HG03571 (cell line): ENCODE measurements around the gene ACAP3.

Experiments
- ATAC-seq: cut with Tn5 transposase; IDR thresholded peaks from one replicate; pipeline ENCODE4 v1.9.1; 2021; ENCODE audit not compliant: unreplicated experiment

ACAP3 gene

DNA sequence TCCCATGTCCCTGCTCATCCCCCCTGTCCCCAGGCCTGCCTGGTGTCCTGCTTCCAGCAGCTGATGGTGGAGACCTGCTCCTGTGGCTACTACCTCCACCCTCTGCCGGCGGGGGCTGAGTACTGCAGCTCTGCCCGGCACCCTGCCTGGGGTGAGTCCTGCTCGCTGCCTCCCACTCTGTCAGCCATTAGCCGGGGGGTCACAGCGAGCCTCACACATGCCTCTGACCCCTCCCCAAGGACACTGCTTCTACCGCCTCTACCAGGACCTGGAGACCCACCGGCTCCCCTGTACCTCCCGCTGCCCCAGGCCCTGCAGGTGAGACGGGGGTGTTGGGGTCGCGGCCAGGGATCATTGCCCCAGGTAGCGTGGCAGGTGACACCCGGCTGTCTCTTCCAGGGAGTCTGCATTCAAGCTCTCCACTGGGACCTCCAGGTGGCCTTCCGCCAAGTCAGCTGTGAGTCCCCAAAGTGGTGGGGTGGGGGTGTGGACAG is 17.4 kb downstream of the ACAP3 start:
- ATAC-seq = no peak

DNA sequence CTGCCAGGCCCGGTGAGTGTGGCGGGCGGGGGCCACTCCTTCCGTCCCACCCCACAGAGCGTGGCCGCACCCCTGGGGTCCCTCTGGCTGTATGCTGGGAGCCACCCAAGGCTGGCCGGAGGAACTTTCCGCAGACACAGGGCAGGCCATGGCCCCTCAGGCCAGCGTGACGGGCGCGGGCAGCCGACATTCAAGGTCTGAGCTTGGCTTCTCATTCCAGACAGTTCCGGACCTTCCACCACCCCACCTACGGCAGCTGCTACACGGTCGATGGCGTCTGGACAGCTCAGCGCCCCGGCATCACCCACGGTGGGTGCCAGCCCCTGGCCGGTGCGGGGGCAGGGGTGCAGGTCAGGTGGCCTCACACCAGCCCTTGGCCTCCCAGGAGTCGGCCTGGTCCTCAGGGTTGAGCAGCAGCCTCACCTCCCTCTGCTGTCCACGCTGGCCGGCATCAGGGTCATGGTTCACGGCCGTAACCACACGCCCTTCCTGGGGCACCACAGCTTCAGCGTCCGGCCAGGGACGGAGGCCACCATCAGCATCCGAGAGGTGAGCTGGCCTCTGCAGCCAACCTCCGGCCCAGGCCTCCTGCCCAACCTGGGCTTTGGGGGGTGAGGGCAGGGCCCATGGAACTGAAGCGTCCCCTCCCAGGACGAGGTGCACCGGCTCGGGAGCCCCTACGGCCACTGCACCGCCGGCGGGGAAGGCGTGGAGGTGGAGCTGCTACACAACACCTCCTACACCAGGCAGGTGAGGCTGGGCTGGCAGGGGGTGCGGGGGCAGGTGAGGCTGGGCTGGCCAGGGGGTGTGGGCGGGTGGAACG is 20.2 kb downstream of the ACAP3 start:
- ATAC-seq = no peak

DNA sequence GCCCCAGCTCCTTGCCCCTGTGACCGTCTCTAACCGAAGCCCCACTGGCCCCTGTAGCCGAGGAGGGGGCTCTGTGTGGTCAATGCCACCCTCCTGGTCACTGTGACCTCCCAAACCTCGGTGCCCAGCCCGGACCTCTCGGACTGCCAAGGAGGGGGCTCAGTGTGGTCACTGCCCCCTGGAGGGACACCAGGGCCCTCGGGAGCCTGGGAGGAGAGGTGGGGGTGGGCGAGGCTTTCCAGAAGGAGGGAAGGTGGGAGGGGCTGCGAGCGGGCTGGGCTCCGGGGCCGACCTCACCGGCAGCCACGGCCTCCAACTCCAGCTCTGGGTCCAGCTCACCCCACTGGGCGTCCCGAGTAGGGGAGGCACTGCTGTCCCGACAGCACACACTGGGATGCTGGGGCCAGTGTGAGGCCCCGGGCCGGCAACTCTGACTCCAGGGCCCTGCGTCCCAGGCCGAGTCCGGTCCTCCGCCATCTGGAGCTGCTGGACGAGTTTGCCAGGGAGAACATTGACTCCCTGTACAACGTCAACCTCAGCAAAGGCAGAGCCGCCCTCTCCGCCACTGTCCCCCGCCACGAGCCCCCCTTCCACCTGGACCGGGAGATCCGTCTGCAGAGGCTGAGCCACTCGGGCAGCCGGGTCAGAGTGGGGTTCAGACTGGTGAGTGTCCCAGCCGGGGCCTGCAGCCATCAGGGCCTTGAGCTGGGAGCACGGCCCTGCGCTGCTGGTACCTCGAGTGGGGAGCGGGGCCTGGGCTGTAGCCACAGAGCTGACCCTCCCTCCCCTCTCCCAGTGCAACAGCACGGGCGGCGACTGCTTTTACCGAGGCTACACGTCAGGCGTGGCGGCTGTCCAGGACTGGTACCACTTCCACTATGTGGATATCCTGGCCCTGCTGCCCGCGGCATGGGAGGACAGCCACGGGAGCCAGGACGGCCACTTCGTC is 21.1 kb downstream of the ACAP3 start:
- ATAC-seq = no peak

DNA sequence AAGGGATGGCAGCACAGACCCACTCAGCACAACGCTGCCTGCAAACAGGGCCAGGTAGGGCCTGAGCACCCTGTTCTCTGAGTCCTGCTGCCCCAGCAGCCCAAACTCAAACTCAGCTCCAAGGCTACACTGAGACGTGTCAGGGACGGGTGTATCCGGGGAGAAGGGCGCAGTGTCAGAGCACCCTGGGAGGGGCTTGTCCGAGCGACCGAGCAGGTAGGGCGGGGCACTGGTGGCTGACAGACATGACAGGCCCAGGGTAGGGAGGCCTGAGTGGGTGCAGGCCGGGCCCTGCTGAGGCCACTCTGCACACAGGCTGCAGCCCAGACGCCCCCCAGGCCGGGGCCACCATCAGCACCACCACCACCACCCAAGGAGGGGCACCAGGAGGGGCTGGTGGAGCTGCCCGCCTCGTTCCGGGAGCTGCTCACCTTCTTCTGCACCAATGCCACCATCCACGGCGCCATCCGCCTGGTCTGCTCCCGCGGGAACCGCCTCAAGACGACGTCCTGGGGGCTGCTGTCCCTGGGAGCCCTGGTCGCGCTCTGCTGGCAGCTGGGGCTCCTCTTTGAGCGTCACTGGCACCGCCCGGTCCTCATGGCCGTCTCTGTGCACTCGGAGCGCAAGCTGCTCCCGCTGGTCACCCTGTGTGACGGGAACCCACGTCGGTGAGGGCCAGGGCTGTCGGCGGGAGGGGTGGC is 22.0 kb downstream of the ACAP3 start:
- ATAC-seq = no peak

DNA sequence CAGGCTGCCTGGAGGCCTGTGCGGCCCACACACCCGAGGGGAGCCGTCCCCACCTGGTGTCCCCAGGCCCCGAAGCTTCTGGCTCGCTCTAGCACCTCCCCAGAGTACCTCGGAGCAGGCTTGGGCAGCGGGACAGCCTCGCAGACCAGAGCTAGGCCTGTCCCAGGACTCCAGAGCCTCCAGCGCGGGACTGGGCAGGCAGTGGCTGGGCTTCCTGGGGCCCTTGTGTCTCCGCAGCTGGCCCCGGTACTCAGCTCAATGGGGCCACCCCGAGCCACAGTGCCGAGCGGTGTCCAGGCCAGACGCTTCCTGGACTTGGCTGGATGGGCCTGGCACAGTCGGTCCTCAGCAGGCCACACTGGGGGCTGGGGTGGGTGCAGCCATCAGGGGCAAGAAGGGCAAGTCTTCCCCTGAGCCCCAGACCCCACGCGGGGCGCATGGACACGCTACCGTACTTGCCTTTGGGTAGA is 22.6 kb downstream of the ACAP3 start:
- no peak for ATAC-seq

DNA sequence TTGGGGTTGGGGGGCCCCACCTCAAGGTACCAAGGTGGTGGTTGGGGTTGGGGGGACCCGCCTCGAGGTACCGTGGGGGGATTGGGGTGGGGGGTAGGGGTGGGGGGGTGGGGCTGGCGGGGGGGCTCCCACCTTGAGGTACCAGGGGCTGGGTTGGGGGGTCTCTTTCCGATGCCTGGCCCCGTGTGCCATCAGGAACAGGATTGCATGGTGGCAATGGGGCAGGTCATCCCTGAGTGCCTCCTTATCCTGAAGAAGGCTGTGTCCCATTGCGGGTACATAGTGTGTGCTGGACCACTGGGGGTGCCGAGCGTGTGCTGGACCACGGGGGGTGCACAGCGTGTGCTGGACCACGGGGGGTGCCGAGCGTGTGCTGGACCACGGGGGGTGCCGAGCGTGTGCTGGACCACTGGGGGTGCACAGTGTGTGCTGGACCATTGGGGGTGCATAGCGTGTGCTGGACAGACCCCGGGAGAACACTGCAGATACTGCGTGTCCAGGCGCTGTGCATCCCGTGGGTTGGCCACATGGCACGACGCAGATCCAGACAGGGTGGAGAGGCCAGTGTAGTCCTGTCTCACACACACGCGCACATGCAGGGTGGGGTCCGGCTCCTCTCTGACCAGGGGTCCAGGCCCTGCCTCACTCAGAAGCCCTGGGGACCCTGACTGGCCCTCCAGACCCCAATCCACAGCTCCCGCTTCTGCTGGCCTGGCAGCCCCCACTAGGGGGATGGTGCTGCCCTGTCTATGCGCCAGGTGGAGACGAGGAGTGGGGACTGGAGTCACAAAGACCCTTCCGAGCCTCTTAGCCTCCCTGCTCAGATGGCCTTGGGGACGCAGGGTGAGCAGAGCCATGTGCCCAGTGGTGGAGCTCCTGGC is 23.3 kb downstream of the ACAP3 start:
- no peak for ATAC-seq

DNA sequence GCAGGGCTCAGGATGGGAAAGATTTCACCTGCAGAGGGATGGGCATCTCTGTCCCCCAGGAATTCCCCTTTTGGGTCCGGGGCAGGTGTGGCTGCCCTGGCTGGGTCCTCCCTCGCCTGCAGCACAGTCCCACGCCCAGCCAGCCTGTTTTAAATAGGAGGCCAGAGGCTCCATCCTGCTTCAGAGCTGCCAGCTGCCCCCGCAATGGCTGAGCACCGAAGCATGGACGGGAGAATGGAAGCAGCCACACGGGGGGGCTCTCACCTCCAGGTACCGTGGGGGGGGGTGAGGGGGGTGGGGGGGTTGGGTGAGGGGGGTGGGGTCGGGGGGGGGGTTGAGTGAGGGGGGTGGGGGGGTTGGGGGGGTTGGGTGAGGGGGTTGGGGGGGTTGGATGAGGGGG is 23.9 kb downstream of the ACAP3 start:
- ATAC-seq = no peak

DNA sequence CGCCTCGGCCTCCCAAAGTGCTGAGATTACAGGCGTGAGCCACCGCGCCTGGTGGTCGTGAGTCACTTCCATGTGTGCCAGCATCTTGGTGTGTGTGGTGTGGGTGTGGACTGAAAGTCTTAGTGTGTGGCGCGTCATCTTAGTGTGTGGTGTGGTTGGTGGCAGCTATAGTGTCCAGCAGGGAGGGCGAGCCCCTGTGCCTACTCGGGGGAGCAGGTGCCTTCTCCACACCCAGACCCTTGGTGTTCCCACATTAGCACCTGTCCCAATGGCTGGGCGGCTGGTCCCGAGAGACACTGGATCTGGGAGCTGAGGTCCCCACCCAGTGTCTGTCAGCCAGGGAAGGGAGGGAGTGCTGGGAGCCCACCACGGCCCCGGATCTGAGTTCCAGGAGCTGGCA is 24.7 kb downstream of the ACAP3 start:
- no peak for ATAC-seq

DNA sequence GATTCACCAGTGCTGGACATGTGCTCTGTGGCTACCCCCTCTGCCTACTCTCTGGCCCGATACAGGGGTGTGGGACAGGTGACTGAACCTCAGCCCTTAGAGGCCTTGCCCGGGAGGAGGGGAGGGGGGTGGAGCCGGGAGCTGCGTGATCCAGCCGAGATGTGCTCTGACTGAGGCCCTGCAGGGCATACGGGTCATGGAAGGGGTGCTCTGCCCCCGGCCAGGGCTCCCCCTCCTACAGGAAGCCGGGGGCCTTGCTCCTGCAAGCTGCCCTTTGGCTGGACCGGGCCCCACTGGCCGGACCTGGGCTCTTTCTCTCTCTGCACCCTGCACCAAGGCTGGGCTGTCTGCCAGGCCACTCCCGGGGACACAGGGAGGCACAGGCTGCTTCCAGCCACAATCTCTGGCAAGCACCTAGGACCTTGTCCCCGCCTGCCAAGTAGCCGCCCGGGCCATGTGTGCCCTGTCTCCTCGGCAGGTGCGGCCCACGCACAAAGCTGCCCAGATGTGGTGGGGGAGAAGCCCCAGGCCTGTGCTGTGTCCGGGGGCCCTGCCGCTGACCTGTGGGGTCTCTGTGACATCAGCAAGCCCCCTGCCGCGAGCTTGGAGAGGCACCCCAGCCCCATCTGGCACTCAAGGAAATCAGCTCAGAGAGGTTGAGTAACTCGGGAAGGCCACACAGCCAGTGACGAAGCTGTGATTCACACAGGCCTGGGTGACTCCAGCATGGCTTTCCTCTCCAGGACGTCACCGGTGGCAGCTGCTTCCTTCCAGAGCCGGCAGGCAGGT is 26.0 kb downstream of the ACAP3 start:
- ATAC-seq = no peak

DNA sequence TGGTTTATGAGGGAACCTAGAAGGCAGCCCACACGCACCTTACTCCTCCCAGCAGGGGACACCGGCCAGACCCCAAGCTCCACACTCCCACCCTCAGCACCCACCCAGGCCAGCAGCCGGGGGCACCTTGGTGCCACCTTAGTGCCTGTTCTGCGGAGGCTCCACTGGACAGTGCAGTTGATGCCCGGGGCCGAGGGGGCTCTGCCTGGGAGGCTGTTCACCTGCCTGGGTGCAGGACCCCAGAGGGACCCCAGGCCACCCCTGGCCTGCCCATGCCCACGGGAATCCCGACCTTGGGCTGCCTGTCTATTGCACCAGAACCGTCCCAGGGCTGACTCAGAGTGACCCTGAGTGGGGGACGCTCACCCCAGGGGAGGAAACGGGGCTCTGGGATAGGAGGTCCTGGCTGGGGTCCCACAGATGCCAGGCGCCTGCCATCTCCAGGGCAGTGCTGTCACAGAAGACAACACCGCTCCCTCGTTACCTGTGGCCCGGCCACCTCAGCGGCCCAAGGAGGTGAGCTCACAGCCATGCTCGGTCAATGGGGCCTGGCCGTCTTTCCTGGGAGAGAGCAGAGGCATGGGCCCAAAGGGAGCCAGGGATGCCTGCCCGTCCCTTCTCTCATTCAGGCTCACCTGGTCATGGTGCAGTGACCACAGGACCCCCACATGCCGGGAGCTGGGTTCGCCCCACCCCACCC is 26.8 kb downstream of the ACAP3 start:
- ATAC-seq = no peak

DNA sequence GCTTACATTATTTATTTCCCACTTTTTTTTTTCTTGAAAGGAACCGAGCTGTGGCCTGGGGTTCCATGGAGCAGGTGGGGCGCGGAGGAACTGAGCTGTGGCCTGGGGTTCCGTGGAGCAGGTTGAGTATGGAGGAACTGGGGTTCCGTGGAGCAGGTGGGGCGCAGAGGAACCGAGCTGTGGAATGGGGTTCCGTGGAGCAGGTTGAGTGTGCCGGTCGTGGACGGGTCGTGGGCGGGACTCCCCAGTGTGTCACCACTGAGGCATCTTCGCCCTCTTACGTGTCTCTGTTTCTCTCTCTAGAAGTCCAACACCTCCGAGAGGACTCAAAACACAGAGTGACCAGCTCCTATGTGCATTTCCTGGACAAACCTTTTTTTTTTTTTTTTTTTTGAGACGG is 28.7 kb downstream of the ACAP3 start:
- no peak for ATAC-seq

DNA sequence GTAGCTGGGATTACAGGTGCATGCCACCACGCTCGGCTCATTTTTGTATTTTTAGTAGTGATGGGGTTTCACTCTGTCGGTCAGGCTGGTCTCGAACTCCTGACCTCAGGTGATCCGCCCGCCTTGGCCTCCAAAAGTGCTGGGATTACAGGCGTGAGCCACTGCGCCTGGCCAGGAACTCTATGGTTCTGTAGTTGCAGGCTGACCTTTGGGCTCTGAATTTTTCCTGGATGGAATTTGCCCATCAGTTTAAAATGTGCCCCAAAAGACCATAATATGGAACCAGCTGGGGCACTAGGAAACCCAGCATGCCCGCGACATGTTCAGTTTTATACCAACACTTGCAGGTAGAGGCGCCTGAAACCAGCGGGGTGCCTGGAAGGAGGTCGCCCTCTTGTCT is 29.1 kb downstream of the ACAP3 start:
- no peak for ATAC-seq

DNA sequence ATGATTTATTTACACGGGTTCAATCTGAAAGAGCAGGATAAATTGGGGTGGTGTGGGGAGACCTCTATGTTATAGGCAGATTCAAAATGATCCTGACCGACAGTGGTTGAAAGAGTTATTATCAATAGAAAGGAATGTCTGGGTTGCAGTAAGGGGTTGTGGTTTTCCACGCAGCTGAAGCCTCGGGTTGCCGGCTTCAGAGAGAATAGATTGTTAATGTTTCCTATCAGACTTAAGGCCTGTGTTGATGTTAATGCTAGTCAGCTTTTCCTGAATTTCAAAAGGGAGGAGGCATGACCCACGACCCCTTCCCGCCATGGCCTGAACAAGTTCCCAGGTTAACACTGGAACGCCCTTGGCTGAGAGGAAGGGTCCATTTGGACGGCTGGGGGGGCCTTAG is 31.9 kb downstream of the ACAP3 start:
- no peak for ATAC-seq

DNA sequence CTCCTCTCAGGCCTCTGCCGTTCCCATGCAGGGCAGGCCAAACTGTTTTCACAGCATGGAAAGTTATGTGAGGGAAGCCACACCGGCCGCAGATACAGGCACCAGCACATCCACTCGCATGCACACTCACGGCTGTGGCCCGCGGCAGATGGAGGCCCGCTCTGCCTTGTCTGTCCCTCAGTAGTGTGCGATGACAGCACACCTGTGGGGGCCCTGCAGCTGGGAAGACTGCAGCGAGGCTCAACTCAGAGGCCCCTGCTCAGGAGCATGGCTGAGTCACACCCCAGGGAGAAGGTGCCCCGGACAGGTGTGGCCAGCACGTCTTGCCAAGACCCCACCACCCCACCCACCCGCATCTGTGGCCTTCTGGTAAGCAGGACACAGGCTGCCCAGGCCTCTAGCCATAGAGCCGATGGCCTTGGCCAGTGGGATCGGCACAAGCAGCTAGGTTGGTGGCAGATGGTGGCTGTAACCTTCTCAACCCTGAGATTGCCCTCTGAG is 32.7 kb downstream of the ACAP3 start:
- no peak for ATAC-seq

DNA sequence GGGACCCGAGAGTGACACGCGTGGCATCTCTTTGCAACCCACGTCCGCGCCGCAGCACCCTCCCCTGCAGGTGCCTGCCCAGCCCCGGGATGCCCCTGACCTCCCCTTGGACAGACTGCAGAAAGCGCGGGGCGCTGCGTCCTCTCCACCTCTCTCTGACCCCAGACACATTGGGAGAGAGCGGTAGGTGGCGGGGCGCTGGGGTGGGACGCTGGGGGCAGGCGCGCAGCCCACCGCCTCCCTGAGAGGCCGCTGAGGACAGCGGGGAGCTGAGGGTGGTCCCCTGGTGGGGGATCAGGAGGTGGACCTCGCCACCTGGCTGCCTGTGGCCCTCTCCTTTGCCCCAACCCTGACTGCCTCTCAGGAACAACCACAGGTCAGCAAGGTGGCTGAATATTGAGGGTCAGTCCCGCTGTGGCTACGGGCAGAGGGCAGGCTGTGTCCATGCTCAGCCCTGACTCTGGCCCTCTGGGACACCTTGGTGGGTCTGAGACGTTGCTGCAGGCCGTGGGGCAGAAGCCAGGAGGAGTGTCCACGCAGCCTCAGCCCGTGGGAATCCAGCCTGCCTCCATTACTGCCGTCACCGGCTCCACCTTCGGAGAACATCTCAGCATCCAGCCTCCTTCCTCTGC is 33.3 kb downstream of the ACAP3 start:
- ATAC-seq = no peak

DNA sequence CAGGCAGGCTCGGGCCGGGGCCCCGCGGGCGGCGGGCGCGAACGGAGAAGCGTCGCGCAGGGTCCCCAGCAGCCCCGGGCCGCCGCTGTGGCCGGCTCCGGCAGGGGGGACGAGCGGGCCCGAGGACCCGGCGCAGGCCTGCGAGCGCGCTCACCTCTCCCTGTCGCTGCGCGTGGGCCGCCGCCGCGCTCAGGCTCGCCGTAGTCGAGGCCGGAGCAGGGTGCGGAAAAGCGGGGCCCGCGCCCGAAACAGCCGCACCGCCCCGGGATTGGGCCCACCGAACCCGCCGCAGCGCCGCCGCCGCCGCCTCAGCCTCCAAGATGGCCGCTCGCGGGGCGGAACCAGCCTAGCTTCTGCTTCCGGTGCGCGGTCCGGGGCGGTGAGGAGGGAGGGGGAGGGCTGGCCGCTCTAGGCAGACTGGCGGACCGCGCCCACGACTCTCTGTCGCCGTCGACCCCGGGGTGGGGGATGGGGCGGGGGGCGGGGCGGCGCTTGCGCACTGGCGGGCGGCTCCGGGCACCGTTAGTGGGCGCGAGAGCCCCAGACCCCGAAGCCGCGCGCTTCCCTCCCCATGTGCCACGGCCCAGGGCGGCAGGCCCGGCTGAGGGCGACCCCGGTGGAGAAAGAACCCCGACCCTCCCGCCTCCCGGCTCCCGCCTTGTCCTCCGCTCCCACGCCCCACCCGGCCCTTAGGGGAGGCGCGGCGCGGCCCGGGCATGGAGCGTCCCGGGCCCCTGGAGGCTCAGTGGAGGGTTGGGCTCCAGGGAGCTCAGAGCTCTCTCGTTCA is 34.0 kb downstream of the ACAP3 start, which contains the start of gene UBE2J2:
Gene UBE2J2, minus strand, starts transcription at position 343 of the 787 bp plus-strand sequence. CDS start 5,862 bp downstream, outside the sequence.
- ATAC-seq = peak; percentile 70

DNA sequence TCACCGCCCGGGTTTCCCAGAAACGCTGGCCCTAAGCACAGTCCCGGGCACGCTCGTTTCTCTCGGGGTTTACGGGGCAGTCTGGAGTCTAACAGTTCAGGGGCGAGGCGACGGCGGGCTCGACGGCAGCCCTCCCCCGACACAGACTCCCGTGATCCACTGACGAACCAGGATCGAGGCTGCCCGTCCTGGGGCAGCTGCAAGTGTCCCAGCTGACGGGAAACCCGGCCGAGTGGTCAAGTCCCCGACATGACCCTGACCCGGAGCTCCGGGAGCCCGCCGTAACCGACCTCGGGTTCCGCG is 34.6 kb downstream of the ACAP3 start:
- ATAC-seq = peak; percentile 9
